Measurements from ENCODE around the gene FEV.

The FEV gene

DNA sequence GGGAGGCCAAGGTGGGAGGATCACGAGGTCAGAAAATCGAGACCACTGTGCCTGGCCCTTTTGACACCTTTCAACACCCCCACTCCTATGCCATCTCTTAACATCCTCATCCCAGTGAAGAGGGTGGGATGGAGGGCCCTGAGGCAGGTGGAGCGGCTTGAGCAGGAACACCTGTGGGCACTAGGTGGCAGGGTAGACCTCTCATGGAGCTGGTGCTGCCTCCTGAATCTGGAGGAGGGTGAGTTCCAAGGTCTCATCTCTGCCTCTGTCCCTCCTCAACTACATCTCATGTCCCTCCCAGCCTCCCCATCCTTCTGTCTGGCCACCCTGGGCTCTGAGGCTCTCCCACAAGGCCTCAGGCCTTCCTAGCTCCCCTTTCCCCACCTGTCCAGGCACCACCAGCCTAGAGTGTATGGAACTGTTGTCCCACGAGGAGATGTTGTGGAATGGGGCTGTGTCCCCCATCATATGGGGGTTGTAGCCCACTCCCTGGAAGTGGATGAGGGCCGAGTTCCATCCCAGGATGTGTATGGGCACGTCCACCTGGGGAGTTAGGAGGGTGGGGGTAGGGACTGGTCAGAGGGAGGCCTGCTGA, 25.3 kb upstream of the FEV start:
- ChIA-PET POLR2A (interaction anchor here (0.6 kb wide), 1 partner anchor 97 kb away, joined by 3 read pairs; no protein-coding TSS in a partner anchor), CTCF (interaction anchor here (1.0 to 13.5 kb wide), 8 partner anchors 8 to 144 kb away, joined by 4 to 118 read pairs (median 6); no protein-coding TSS in a partner anchor)
- TF ChIP-seq, protein P1, sequence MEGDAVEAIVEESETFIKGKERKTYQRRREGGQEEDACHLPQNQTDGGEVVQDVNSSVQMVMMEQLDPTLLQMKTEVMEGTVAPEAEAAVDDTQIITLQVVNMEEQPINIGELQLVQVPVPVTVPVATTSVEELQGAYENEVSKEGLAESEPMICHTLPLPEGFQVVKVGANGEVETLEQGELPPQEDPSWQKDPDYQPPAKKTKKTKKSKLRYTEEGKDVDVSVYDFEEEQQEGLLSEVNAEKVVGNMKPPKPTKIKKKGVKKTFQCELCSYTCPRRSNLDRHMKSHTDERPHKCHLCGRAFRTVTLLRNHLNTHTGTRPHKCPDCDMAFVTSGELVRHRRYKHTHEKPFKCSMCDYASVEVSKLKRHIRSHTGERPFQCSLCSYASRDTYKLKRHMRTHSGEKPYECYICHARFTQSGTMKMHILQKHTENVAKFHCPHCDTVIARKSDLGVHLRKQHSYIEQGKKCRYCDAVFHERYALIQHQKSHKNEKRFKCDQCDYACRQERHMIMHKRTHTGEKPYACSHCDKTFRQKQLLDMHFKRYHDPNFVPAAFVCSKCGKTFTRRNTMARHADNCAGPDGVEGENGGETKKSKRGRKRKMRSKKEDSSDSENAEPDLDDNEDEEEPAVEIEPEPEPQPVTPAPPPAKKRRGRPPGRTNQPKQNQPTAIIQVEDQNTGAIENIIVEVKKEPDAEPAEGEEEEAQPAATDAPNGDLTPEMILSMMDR (IDR thresholded peaks at IDR 0.05; ENCODE audit: insufficient read depth, low read length, missing control alignments) = peak; percentile 18
- H3K4me3 ChIP-seq (ENCODE audit: low read depth, low read length) = no peak overlapping the region
- DNase-seq (ENCODE audit: low read depth, low spot score) = no peak

DNA sequence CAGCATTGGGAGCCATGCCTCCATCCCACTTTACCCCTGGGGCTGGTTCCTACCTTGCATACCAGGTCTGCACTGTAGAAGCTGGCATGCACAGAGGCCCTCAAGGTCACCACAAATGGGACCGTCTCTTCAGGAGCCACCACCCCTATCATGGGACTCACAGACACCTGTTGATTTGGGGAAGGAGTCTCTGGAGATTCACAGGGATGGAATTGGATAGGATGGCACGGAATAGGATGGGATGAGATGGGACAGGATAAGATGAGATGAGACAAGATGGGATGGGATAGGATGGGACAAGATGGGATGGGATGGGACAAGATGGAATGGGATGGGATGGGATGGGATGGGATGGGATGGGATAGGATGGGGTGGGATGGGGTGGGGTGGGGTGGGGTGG, 24.3 kb upstream of the FEV start:
- TF ChIP-seq, protein P1 (IDR thresholded peaks at IDR 0.05; ENCODE audit: insufficient read depth, low read length, missing control alignments) = no peak
- no peak for DNase-seq (ENCODE audit: low read depth, low spot score)
- ChIA-PET CTCF (interaction anchor here (1.1 to 13.5 kb wide), 6 partner anchors 10 to 286 kb away, joined by 3 to 118 read pairs (median 10); partner anchors contain the start of gene CRYBA2), POLR2A (no interaction called here)
- no peak overlapping the region for H3K4me3 ChIP-seq (ENCODE audit: low read depth, low read length)

- TF ChIP-seq, protein P1 (IDR thresholded peaks at IDR 0.05; ENCODE audit: insufficient read depth, low read length, missing control alignments) = no peak
- DNase-seq (ENCODE audit: low read depth, low spot score) = no peak
- H3K4me3 ChIP-seq (ENCODE audit: low read depth, low read length) = no peak overlapping the region
- CTCF ChIA-PET = interaction anchor here (1.8 to 13.5 kb wide), 5 partner anchors 9 to 26 kb away, joined by 7 to 118 read pairs (median 11); partner anchors contain the start of gene CRYBA2
- POLR2A ChIA-PET = no interaction called here
These were observed 19.0 kb upstream of the FEV start for GRCh38 chr2:219003979-219004378.

- no peak for DNase-seq (ENCODE audit: low read depth, low spot score)
- H3K4me3 ChIP-seq (ENCODE audit: low read depth, low read length) = no peak overlapping the region
- ChIA-PET CTCF (interaction anchor here (1.0 to 13.5 kb wide), 8 partner anchors 8 to 151 kb away, joined by 3 to 118 read pairs (median 8); partner anchors contain the start of gene CRYBA2), POLR2A (no interaction called here)
- TF ChIP-seq, protein P1 (IDR thresholded peaks at IDR 0.05; ENCODE audit: insufficient read depth, low read length, missing control alignments) = no peak
These were observed 18.3 kb upstream of the FEV start for GRCh38 chr2:219003267-219003634.

- ChIA-PET CTCF (interaction anchor here (0.7 to 13.5 kb wide), 14 partner anchors 7 to 156 kb away, joined by 3 to 118 read pairs (median 4); partner anchors contain the start of gene CRYBA2), POLR2A (no interaction called here)
- H3K4me3 ChIP-seq (ENCODE audit: low read depth, low read length) = no peak overlapping the region
- TF ChIP-seq, protein P1 (IDR thresholded peaks at IDR 0.05; ENCODE audit: insufficient read depth, low read length, missing control alignments) = peak; percentile 53
- no peak for DNase-seq (ENCODE audit: low read depth, low spot score)
These were observed 17.6 kb upstream of the FEV start for GRCh38 chr2:219002395-219003266.

All from AG04449 (cell line).